Memory B cell (primary cell): Measurements from ENCODE around the gene EPN2.

Experiments
- ATAC-seq: fragments of 150-1000 bp; cut with Tn5 transposase; 2 replicates; pipeline ENCODE4 v1.10.0; 2021; ENCODE audit warnings: low read depth, mild to moderate bottlenecking, moderate library complexity
- DNase-seq, 2 donors: peaks; one replicate each; pipeline ENCODE4 v3.0.0; 2022; ENCODE audit warnings: low spot score in 2 of 2
- H3K27ac Mint-ChIP-seq: one replicate; pipeline ENCODE4 v1.8.0; 2022; ENCODE audit warnings: mild to moderate bottlenecking, moderate library complexity, mixed read lengths
- H3K27me3 Mint-ChIP-seq: one replicate; pipeline ENCODE4 v1.8.0; 2022; ENCODE audit warnings: mixed read lengths
- H3K36me3 Mint-ChIP-seq: one replicate; pipeline ENCODE4 v1.8.0; 2022; ENCODE audit warnings: mild to moderate bottlenecking, mixed read lengths
- H3K4me1 Mint-ChIP-seq: one replicate; pipeline ENCODE4 v1.8.0; 2022; ENCODE audit warnings: mixed read lengths
- H3K4me3 Mint-ChIP-seq: one replicate; pipeline ENCODE4 v1.8.0; 2022; ENCODE audit warnings: mild to moderate bottlenecking, moderate library complexity, mixed read lengths
- H3K9me3 Mint-ChIP-seq: one replicate; pipeline ENCODE4 v1.8.0; 2022; ENCODE audit warnings: mixed read lengths

Gene EPN2

GRCh38 chr17:19335951-19336631 lies 98.9 kb downstream of the EPN2 start:
- DNase-seq, result no peak
- Mint-ChIP-seq H3K36me3 (peaks cover 1% of the 10 kb centered on the region), H3K27me3 (peaks cover 3% of the 10 kb centered on the region), H3K4me3 (no peak overlapping the region), H3K9me3 (no peaks in the 10 kb centered on the region), H3K27ac (no peak overlapping the region), H3K4me1 (peaks cover 8% of the 10 kb centered on the region)
- ATAC-seq, result no peak

DNA sequence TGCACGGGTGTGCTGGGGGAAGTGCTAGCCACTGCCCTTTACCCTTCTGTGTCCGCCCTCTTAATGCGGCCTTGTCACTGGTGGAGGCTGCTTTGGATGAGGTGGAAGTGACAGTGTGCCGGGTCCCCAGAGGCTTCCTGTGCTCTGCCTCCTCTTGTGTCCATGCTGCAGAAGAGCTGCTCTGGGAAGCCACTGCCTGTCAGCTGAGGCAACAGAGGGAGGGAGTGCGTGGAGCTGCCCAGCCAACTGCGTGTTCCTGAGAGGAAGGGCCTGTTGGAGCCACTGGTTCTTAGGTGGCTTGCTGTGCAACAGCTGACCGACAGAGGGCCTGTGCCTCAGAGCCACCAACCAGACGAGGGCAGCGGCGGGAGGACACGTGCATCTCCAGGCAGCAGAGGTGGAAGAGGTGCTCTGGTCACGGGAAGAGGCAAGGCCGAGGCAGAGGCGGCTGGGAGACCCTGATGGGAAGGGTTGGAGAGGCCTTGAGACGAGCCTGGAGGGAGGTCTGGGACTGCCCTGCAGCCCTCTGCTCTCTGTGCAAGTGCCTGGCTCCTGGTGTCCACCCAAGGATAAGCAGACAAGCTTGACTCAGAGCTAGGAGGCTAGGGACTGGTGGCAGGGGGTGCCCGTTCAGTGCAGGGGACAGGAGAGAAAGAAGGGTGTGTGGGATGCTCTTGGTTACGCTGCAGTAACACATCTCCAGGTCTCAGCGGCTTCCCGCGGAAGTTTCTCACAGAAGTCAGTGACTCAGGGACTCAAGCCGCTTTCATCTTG lies 100.0 kb downstream of the EPN2 start:
- no peaks in the 10 kb centered on the region for H3K9me3 Mint-ChIP-seq
- no peak overlapping the region for H3K27ac Mint-ChIP-seq
- peaks cover 5% of the 10 kb centered on the region for H3K27me3 Mint-ChIP-seq
- H3K4me3 Mint-ChIP-seq, result no peak overlapping the region
- ATAC-seq (no peak), DNase-seq (no peak)
- peaks cover 8% of the 10 kb centered on the region for H3K4me1 Mint-ChIP-seq
- peaks cover 1% of the 10 kb centered on the region for H3K36me3 Mint-ChIP-seq

- Mint-ChIP-seq H3K27ac (no peak overlapping the region), H3K9me3 (no peaks in the 10 kb centered on the region), H3K4me3 (no peak overlapping the region), H3K36me3 (peaks cover 1% of the 10 kb centered on the region), H3K27me3 (peaks cover 6% of the 10 kb centered on the region), H3K4me1 (peaks cover 6% of the 10 kb centered on the region)
- DNase-seq, result no peak
- no peak for ATAC-seq
Observed at GRCh38 chr17:19337712-19338023, 100.5 kb downstream of the EPN2 start.

DNA sequence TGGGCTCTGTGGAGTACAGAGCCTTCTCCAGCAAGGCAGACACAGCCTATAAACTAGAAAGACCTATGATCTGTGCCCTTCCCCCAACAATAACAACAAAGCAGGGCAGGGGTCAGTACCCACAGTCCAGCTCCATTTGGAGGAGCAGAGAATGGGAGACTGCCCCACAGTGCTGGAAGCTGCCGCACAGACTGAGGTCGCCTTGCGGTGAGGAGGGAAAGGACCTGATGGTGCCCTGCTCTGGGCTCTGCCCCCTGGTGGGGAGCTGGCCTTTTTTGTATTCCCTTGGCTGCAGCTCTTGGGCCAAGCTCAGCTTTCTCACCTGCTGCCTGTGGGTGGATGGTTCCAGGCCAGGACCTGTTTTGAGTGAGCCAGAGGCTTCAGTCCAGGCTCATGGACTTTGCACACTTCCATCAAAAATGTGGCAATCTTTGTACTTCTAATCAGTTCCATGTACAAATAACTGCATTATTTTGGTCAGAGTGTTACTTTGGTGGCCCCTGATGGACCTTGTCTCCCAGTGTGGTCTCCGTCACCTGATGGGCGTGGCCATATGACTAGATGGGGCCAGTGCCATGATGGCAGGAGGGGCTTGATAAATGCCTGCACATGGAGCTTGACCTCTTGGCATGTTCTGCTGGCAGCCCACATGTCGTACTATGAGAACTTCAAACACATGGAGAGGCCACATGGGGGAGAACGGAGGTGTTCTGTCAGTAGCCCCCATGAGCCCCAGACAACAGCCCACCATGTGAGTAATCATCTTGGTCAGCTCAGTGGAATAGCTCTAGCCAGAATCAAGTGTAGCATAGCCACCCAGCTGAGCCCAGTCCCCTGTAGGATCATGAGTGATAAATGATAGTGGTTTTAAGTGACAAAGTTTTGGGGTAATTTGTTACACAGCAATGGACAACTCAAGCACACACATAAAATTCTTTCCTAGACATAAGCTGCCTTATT lies 101.1 kb downstream of the EPN2 start:
- H3K9me3 Mint-ChIP-seq, result no peaks in the 10 kb centered on the region
- ATAC-seq, result peak; percentile 98

DNA sequence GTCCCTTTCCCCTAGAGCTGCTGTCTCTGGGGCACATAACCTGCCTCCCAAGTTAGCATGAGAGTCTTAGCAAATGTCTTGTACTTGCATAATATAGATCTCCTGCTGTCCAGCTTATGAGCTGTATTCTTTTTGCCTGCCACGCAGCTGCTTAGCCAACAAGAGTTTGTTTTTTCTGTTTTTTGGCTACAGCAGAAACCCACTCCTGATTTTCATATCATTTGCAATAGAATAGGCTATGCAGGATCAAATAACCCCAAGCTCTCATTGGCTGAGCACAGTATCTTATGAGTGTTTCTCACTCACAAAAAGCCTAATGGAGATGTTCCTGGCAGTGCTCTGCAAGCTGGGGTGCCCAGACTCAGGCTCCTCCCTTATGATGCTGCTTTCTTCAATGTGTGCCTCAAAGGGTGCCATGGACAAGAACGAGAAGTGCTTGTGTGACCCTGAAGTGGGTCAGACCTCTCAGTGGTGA lies 102.2 kb downstream of the EPN2 start:
- Mint-ChIP-seq H3K27me3 (peaks cover 7% of the 10 kb centered on the region), H3K27ac (no peak overlapping the region)
- no peak for ATAC-seq

More for the DNA sequence above, 101.1 kb downstream of the EPN2 start:
- no peak overlapping the region for H3K27ac Mint-ChIP-seq
- H3K27me3 Mint-ChIP-seq, result peaks cover 7% of the 10 kb centered on the region
- peak; percentile 70 to 76 for DNase-seq
- peaks cover 1% of the 10 kb centered on the region for H3K36me3 Mint-ChIP-seq
- no peak overlapping the region for H3K4me3 Mint-ChIP-seq
- H3K4me1 Mint-ChIP-seq, result peaks cover 4% of the 10 kb centered on the region

DNA sequence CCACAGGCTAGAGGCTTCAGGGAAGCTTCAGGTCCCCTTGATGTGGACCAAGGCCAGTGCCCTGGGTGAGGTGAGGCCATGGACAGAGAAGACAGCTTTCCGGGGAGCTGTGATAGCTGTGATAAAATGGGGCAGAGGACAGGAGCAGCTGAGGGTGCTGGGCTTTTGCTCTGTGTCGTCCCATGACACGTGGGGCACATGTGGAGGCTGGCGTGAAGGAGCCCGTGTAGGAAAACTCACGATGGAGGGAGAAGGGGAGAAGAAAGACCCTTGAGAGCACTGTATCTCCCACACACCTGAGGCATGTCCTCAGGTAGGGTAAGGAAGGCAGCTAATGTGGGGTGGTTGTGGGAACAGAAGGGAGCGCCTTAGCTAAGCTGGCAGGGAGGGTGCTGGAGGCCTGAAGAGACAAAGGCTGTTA lies 104.1 kb downstream of the EPN2 start:
- H3K4me1 Mint-ChIP-seq, result peaks cover 4% of the 10 kb centered on the region
- no peak overlapping the region for H3K27ac Mint-ChIP-seq
- H3K27me3 Mint-ChIP-seq, result peaks cover 7% of the 10 kb centered on the region
- H3K36me3 Mint-ChIP-seq, result no peaks in the 10 kb centered on the region
- ATAC-seq (no peak), DNase-seq (no peak)
- H3K9me3 Mint-ChIP-seq, result no peaks in the 10 kb centered on the region
- H3K4me3 Mint-ChIP-seq, result no peak overlapping the region

More for the DNA sequence above, 102.2 kb downstream of the EPN2 start:
- H3K4me3 Mint-ChIP-seq, result no peak overlapping the region
- H3K36me3 Mint-ChIP-seq, result peaks cover 1% of the 10 kb centered on the region
- no peak for DNase-seq
- peaks cover 4% of the 10 kb centered on the region for H3K4me1 Mint-ChIP-seq
- no peaks in the 10 kb centered on the region for H3K9me3 Mint-ChIP-seq

DNA sequence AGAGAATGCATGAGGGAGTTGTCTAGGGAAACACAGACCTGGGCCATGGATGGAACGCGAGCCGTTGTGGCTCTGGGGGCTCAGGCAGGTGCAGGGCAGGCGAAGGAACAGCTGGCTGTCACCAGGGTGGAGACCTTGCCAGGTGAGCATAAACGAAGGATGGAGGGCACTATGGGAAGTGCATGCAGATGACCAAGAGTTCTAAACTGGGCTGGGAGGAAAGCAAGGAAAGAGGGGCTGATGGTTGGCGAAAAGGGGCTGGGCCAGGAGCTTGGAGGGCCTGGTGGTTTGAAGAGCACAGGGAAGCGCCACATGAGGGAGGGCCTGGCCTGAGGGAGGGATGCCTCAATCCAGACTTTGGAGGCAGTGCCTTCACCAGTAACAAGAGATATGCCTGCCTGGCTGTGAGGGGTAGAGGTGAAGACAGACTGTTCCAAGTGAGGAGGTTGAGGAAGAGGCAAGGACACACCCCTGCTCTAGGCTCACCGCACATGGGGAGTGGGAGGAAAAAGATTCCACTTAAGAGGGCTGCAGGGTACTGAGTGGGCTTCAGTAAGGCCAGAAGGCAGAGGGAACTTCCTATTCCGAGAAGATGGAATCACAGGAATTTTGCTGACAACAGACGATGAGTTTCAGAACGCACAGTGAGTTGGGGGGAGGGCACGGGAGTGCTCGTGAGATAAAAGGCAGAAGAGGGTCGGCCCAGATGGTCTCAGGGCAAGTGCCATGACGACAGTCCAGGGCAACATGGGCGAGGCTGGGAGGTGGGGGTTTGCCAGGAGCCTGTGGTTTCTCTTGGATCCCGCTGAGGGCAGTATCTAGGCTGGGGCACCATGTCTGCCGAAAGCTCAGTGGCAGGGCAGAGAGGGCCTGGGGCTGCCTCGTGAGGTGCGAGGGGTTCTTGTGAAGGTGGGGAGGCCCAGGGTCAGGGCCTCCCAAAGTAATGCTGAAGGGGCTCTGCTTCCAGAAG lies 104.8 kb downstream of the EPN2 start:
- DNase-seq (no peak), ATAC-seq (no peak)
- Mint-ChIP-seq H3K36me3 (no peaks in the 10 kb centered on the region), H3K27me3 (peaks cover 9% of the 10 kb centered on the region), H3K9me3 (no peaks in the 10 kb centered on the region), H3K4me1 (peaks cover 8% of the 10 kb centered on the region), H3K27ac (no peak overlapping the region), H3K4me3 (no peak overlapping the region)

- Mint-ChIP-seq H3K36me3 (no peaks in the 10 kb centered on the region), H3K27ac (no peak overlapping the region), H3K9me3 (no peaks in the 10 kb centered on the region), H3K27me3 (peaks cover 7% of the 10 kb centered on the region), H3K4me3 (no peak overlapping the region), H3K4me1 (peaks cover 7% of the 10 kb centered on the region)
- no peak for DNase-seq
- ATAC-seq, result no peak
Observed at GRCh38 chr17:19342611-19343255, 105.6 kb downstream of the EPN2 start.

GRCh38 chr17:19343256-19343630 lies 106.1 kb downstream of the EPN2 start:
- Mint-ChIP-seq H3K36me3 (no peaks in the 10 kb centered on the region), H3K27ac (no peak overlapping the region), H3K9me3 (no peaks in the 10 kb centered on the region), H3K27me3 (peaks cover 7% of the 10 kb centered on the region), H3K4me1 (peaks cover 7% of the 10 kb centered on the region), H3K4me3 (no peak overlapping the region)
- DNase-seq (no peak), ATAC-seq (no peak)

DNA sequence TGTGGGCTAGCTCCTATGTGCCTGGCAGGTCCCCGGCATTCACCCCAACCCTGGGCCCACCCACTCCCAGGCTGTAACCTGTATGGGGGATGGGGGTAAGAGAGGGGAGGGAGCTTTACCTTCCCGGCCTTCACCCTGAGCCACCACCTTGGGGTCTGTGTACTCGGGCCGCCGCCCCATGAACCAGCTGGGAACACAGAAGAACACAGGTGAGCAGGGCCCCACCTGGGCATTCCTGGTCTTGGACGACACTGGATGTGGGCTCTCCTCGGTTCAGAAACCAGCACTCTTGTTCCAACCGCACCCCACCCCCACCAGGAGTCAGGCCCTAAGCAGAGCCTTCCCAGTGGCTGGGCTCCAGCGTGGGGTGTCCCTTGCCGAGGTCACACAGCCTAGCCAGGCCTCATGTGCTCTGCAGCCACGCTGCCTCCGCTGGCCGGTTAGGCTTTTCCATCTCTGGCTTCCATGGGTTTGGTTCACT lies 106.5 kb downstream of the EPN2 start:
- peaks cover 7% of the 10 kb centered on the region for H3K4me1 Mint-ChIP-seq
- DNase-seq (no peak), ATAC-seq (no peak)
- no peaks in the 10 kb centered on the region for H3K9me3 Mint-ChIP-seq
- H3K4me3 Mint-ChIP-seq, result no peak overlapping the region
- no peak overlapping the region for H3K27ac Mint-ChIP-seq
- peaks cover 7% of the 10 kb centered on the region for H3K27me3 Mint-ChIP-seq
- H3K36me3 Mint-ChIP-seq, result no peaks in the 10 kb centered on the region

DNA sequence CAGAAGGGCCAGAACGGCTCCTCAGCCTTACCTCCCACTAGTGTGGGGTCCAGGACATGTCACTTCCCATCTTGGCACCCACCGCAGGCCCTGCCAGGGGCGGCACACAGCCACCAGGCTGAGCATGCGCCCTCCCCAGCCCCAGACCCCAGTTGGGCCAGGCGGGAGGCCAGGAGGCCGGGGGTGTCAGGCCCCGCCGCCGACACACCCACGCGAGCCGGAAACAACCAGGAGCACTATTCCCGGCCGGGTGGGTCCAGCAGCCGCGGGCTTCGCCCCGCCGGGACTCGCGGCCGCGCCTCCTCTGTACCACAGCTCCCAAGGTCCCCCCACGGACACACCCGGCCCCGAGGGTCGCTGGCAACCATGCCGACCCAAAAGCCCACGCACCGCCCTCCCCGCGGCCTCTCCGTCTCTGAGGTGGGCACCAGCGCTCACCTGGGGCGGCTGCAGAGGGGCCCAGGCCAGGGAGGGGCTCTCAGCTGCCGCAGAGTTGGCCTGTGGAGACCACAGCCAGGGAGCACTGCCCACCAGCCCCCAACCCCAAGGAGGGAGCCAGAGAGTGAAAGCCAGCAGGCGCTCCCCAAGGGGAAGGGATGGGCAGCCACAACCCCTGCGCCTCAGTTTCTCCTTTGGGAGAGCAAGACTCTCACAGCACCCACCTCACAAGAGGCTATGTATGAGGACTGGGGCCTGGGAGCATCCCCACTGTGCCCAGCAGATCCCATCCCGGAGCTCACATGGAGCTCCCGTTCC lies 107.3 kb downstream of the EPN2 start:
- ATAC-seq (no peak), DNase-seq (no peak)
- H3K4me3 Mint-ChIP-seq, result no peak overlapping the region
- no peaks in the 10 kb centered on the region for H3K36me3 Mint-ChIP-seq
- H3K4me1 Mint-ChIP-seq, result peaks cover 7% of the 10 kb centered on the region
- H3K9me3 Mint-ChIP-seq, result no peaks in the 10 kb centered on the region
- H3K27me3 Mint-ChIP-seq, result peaks cover 7% of the 10 kb centered on the region
- no peak overlapping the region for H3K27ac Mint-ChIP-seq

GRCh38 chr17:19345067-19345460 lies 107.9 kb downstream of the EPN2 start:
- H3K4me1 Mint-ChIP-seq, result peaks cover 7% of the 10 kb centered on the region
- peaks cover 7% of the 10 kb centered on the region for H3K27me3 Mint-ChIP-seq
- no peaks in the 10 kb centered on the region for H3K36me3 Mint-ChIP-seq
- H3K27ac Mint-ChIP-seq, result no peak overlapping the region
- DNase-seq, result no peak
- no peak for ATAC-seq
- H3K9me3 Mint-ChIP-seq, result no peaks in the 10 kb centered on the region
- no peak overlapping the region for H3K4me3 Mint-ChIP-seq
